Activated CD8-positive, alpha-beta memory T cell treated with anti-CD3 and anti-CD28 coated beads, Interleukin-2, amount 50 U/mL, for 48 hours (primary cell): Measurements from ENCODE around the gene CNTN5.

Experiments
- DNase-seq: peaks from one replicate; pipeline ENCODE4 v3.0.0-alpha.2; 2020

The CNTN5 gene

GRCh38 chr11:99171330-99171729 is 150.6 kb downstream of the CNTN5 start:
- no peak for DNase-seq

- DNase-seq, result no peak
Measured at GRCh38 chr11:99176430-99176829, 155.7 kb downstream of the CNTN5 start.

- no peak for DNase-seq
Measured at GRCh38 chr11:99177446-99177845, 156.7 kb downstream of the CNTN5 start.

GRCh38 chr11:99184146-99184545 is 163.4 kb downstream of the CNTN5 start:
- DNase-seq, result no peak

- no peak for DNase-seq
Measured at GRCh38 chr11:99188221-99188620, 167.5 kb downstream of the CNTN5 start.

- DNase-seq, result no peak
Measured at GRCh38 chr11:99192716-99193115, 172.0 kb downstream of the CNTN5 start.

- DNase-seq, result no peak
Measured at GRCh38 chr11:99197477-99197876, 176.7 kb downstream of the CNTN5 start.

- no peak for DNase-seq
Measured at GRCh38 chr11:99198215-99198614, 177.5 kb downstream of the CNTN5 start.

GRCh38 chr11:99199341-99199740 is 178.6 kb downstream of the CNTN5 start:
- DNase-seq, result no peak

GRCh38 chr11:99200720-99201119 is 180.0 kb downstream of the CNTN5 start:
- DNase-seq, result no peak

- no peak for DNase-seq
Measured at GRCh38 chr11:99208813-99209212, 188.1 kb downstream of the CNTN5 start.

- DNase-seq, result no peak
Measured at GRCh38 chr11:99229544-99229943, 208.8 kb downstream of the CNTN5 start.

- no peak for DNase-seq
Measured at GRCh38 chr11:99234534-99234933, 213.8 kb downstream of the CNTN5 start.

- DNase-seq, result no peak
Measured at GRCh38 chr11:99238401-99238800, 217.7 kb downstream of the CNTN5 start.

- no peak for DNase-seq
Measured at GRCh38 chr11:99240192-99241030, 219.7 kb downstream of the CNTN5 start.

- no peak for DNase-seq
Measured at GRCh38 chr11:99241066-99241465, 220.3 kb downstream of the CNTN5 start.

GRCh38 chr11:99244613-99245012 is 223.9 kb downstream of the CNTN5 start:
- no peak for DNase-seq

GRCh38 chr11:99246199-99246598 is 225.4 kb downstream of the CNTN5 start:
- no peak for DNase-seq

GRCh38 chr11:99256614-99257013 is 235.9 kb downstream of the CNTN5 start:
- no peak for DNase-seq

GRCh38 chr11:99257131-99257530 is 236.4 kb downstream of the CNTN5 start:
- no peak for DNase-seq

GRCh38 chr11:99260696-99261095 is 239.9 kb downstream of the CNTN5 start:
- no peak for DNase-seq

- DNase-seq, result no peak
Measured at GRCh38 chr11:99268886-99269285, 248.1 kb downstream of the CNTN5 start.

- DNase-seq, result no peak
Measured at GRCh38 chr11:99271527-99271926, 250.8 kb downstream of the CNTN5 start.

- DNase-seq, result no peak
Measured at GRCh38 chr11:99275521-99275920, 254.8 kb downstream of the CNTN5 start.

GRCh38 chr11:99277281-99277680 is 256.5 kb downstream of the CNTN5 start:
- DNase-seq, result no peak
